Activated naive CD8-positive, alpha-beta T cell treated with anti-CD3 and anti-CD28 coated beads, Interleukin-2, amount 50 U/mL, for 24 hours (primary cell): ENCODE data around the gene HDAC3.
A peak's percentile ranks its signal among the peaks of the same experiment; 100 is the strongest.

Source experiments
- ATAC-seq: fragments of 150-1000 bp; cut with Tn5 transposase; one replicate; pipeline ENCODE4 v1.10.0; 2021
- DNase-seq: peaks from one replicate; pipeline ENCODE4 v3.0.0; 2021
- H3K27ac Mint-ChIP-seq: one replicate; pipeline ENCODE4 v1.8.0; 2021; ENCODE audit warnings: mild to moderate bottlenecking, mixed read lengths
- H3K27me3 Mint-ChIP-seq: one replicate; pipeline ENCODE4 v1.8.0; 2021; ENCODE audit warnings: mixed read lengths
- H3K36me3 Mint-ChIP-seq: one replicate; pipeline ENCODE4 v1.8.0; 2021; ENCODE audit warnings: low read depth, mixed read lengths
- H3K4me1 Mint-ChIP-seq: one replicate; pipeline ENCODE4 v1.8.0; 2021; ENCODE audit warnings: mixed read lengths
- H3K4me3 Mint-ChIP-seq: one replicate; pipeline ENCODE4 v1.8.0; 2021; ENCODE audit warnings: mild to moderate bottlenecking, moderate library complexity, mixed read lengths
- H3K9me3 Mint-ChIP-seq: one replicate; pipeline ENCODE4 v1.8.0; 2021; ENCODE audit warnings: mixed read lengths

Gene HDAC3

DNA sequence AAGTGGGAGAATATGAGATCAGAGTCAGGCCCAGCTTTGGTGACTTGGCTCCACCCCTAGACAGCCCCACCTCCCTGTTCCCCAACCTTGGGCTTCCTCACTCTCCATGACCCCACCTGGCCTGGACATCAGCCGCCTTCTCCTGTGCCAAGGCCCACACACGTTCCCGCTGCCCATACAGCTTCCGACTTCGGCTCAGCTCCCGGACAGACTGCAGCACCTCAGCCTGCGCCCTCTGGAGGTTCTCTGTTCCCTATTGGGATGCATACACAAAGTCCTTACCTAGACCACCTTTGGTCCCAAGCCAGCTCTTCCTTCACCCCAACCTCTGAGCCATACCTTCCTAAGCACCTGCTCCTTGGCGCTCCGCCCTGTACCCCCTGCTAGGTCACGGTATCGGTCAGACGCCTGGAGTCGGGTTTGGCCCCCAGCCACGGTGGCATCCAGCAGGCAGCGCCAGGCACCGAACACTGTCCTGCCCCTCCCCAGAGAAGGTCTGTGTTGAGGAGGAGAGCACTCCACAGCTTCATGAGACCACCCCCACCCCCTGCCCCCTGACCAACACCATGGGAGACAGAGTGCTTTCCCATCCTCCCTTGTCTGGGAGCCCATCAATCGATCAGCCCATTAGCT lies 12.5 kb upstream of the HDAC3 start:
- no peak for ATAC-seq
- Mint-ChIP-seq H3K4me1 (peaks cover 18% of the 10 kb centered on the region), H3K36me3 (peaks cover 10% of the 10 kb centered on the region), H3K9me3 (no peaks in the 10 kb centered on the region), H3K4me3 (no peak overlapping the region), H3K27me3 (no peaks in the 10 kb centered on the region), H3K27ac (no peak overlapping the region)
- no peak for DNase-seq

DNA sequence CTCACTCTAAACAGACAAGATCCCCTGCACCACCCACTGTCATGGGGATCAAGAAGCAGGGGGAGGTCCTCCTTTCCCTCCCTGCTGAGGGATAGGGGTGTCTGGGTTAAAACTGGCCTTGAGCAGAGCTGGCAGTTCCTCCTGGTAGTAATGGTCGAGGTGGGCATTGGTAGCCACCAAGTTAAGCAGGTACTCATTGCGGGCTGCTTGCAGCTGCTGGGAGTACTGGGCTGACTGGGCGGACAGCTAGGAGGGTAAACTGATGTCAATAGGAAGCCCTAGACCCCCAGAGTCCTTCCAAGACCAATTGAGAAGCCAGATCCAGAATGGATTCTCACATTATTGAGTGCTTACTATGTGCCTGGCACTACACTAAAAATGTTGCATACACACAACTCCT lies 11.2 kb upstream of the HDAC3 start:
- ATAC-seq = no peak
- H3K9me3 Mint-ChIP-seq = no peaks in the 10 kb centered on the region
- no peaks in the 10 kb centered on the region for H3K27me3 Mint-ChIP-seq
- H3K36me3 Mint-ChIP-seq = peaks cover 10% of the 10 kb centered on the region
- no peak overlapping the region for H3K4me3 Mint-ChIP-seq
- DNase-seq = no peak
- H3K27ac Mint-ChIP-seq = no peak overlapping the region
- peaks cover 18% of the 10 kb centered on the region for H3K4me1 Mint-ChIP-seq

GRCh38 chr5:141647242-141647641 lies 10.6 kb upstream of the HDAC3 start:
- Mint-ChIP-seq H3K9me3 (no peaks in the 10 kb centered on the region), H3K36me3 (peaks cover 10% of the 10 kb centered on the region), H3K4me3 (no peak overlapping the region), H3K4me1 (peaks cover 17% of the 10 kb centered on the region), H3K27me3 (no peaks in the 10 kb centered on the region), H3K27ac (no peak overlapping the region)
- DNase-seq = no peak
- no peak for ATAC-seq

DNA sequence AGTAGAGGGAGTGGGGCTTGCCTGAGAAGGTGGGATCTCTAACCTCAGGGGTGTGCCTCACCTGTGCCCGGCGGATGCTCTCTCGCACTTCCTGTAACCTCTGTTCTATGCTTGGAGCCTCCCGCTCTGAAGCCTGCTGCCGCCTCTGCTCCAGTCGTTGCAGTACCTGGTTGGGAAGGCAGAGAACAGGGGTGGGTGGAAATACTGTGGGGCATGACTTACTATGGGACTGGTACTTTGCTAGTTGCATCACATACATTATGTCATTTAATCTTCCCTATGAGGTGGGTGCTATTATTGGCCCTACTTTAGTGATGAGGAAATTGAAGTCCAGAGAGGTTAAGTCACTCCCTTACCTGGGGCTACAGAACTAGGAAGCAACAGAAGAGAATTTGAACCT lies 9.4 kb upstream of the HDAC3 start:
- Mint-ChIP-seq H3K27ac (no peak overlapping the region), H3K4me1 (peaks cover 19% of the 10 kb centered on the region), H3K27me3 (no peaks in the 10 kb centered on the region), H3K4me3 (no peak overlapping the region), H3K36me3 (peaks cover 21% of the 10 kb centered on the region), H3K9me3 (no peaks in the 10 kb centered on the region)
- ATAC-seq (no peak), DNase-seq (no peak)

DNA sequence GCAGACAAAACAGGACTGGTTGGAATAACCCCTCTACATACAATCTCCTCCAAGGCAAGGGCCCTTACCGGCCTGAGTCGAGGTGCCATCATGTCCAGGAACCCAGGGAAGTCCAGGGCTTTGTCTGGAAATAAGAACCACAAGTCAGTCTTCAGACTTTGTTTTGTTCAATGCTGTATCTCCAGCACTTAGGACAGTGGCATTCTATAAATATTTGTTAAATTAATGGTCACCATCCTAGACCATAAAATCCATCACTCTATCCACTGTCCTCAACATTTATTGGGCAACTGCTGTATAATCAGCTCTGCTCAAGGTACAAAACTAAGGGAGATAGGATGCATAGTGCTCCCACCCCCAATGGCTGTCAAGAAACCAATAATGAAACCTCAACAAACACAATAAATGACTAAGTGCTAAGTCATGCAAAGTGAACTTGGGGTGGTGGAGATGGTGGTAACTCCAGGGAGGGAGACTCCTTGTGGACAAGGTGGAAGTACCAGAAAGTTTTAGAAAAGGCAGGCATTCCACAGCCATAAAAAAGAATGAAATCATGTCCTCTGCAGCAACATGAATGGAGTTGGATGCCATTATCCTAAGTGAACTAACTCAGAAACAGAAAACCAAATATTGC lies 5.1 kb upstream of the HDAC3 start:
- Mint-ChIP-seq H3K27me3 (no peaks in the 10 kb centered on the region), H3K36me3 (peaks cover 33% of the 10 kb centered on the region), H3K4me3 (no peak overlapping the region), H3K9me3 (no peaks in the 10 kb centered on the region), H3K27ac (peak overlapping the region; percentile 63), H3K4me1 (peaks cover 31% of the 10 kb centered on the region)
- DNase-seq (no peak), ATAC-seq (peak; percentile 42)

GRCh38 chr5:141640698-141641097 lies 4.0 kb upstream of the HDAC3 start:
- Mint-ChIP-seq H3K4me1 (peaks cover 38% of the 10 kb centered on the region), H3K9me3 (no peaks in the 10 kb centered on the region), H3K27ac (peak overlapping the region; percentile 63), H3K4me3 (no peak overlapping the region), H3K36me3 (peaks cover 30% of the 10 kb centered on the region), H3K27me3 (no peaks in the 10 kb centered on the region)
- ATAC-seq = no peak
- no peak for DNase-seq

DNA sequence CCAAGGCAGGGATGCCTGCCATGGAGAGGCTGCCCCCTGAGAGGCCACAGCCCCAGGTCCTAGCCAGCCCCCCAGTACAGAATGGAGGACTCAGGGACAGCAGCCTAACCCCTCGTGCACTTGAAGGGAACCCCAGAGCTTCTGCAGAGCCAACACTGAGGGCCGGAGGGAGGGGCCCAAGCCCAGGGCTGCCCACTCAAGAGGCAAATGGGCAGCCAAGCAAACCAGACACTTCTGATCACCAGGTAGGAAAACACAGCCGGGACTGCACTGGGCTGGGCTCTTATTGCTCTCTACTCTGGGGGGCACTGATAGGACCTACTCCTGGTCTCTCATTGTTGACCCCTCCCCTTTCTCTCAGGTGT lies 3.4 kb upstream of the HDAC3 start:
- H3K4me1 Mint-ChIP-seq = peaks cover 44% of the 10 kb centered on the region
- no peaks in the 10 kb centered on the region for H3K9me3 Mint-ChIP-seq
- no peak overlapping the region for H3K27ac Mint-ChIP-seq
- H3K36me3 Mint-ChIP-seq = peaks cover 31% of the 10 kb centered on the region
- no peaks in the 10 kb centered on the region for H3K27me3 Mint-ChIP-seq
- DNase-seq (no peak), ATAC-seq (no peak)
- no peak overlapping the region for H3K4me3 Mint-ChIP-seq

- H3K36me3 Mint-ChIP-seq = peaks cover 31% of the 10 kb centered on the region
- ATAC-seq (no peak), DNase-seq (no peak)
- H3K4me1 Mint-ChIP-seq = peaks cover 49% of the 10 kb centered on the region
- H3K27ac Mint-ChIP-seq = peak overlapping the region; percentile 92
- H3K4me3 Mint-ChIP-seq = peak overlapping the region; percentile 90
- H3K9me3 Mint-ChIP-seq = no peaks in the 10 kb centered on the region
- no peaks in the 10 kb centered on the region for H3K27me3 Mint-ChIP-seq
These were observed 2.9 kb upstream of the HDAC3 start for GRCh38 chr5:141639357-141640050.

DNA sequence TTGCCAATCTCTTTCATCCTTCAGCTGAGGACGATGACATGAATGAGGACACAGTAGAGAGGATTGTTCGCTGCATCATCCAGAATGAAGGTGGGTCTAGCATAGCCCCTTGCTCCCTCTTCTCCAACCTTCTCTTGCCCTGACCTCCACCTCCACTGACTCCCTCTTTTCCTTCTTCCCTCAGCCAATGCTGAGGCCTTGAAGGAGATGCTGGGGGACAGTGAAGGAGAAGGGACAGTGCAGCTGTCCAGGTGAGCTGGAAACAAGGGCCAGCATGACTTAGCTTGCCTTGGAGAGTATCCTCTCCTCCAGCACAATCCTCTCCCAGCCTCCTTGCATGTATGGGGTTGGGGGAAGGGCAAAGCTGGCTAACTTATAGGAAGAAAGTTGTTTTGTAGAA lies 2.1 kb upstream of the HDAC3 start:
- Mint-ChIP-seq H3K36me3 (peaks cover 37% of the 10 kb centered on the region), H3K27me3 (no peaks in the 10 kb centered on the region), H3K4me3 (peak overlapping the region; percentile 90), H3K4me1 (peaks cover 56% of the 10 kb centered on the region), H3K9me3 (no peaks in the 10 kb centered on the region), H3K27ac (peak overlapping the region; percentile 92)
- DNase-seq = no peak
- ATAC-seq = no peak

DNA sequence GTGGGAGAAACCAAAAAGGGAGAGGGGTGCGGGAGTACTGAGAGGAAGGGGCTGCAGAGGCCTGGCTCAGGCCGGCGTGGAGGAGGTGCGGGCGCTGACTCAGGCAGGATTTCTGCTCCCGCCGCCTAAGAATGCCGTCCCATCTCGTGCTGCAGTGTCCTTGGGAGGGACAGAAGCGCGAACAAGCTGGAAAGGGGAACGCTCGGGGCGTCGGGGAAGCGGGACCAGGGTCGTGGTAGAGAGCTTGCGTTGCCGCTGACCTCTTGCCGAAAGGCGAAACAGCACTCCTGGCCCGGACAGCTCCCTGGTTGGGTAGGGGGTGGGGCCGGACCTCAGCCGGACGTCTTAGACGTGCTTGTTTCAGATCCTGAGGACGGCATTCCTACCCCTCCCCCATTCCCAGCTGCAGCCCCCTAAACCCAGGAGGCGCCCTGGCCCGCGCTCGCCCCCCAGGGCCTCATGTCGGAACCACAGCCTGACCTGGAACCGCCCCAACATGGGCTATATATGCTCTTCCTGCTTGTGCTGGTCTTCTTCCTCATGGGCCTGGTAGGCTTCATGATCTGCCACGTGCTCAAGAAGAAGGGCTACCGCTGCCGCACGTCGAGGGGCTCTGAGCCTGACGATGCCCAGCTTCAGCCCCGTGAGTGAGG lies 1.2 kb upstream of the HDAC3 start:
- H3K36me3 Mint-ChIP-seq = peaks cover 37% of the 10 kb centered on the region
- peak overlapping the region; percentile 92 for H3K27ac Mint-ChIP-seq
- H3K4me1 Mint-ChIP-seq = peaks cover 58% of the 10 kb centered on the region

GRCh38 chr5:141637123-141637766 lies 596 bp upstream of the HDAC3 start:
- no peaks in the 10 kb centered on the region for H3K9me3 Mint-ChIP-seq
- H3K4me1 Mint-ChIP-seq = peaks cover 63% of the 10 kb centered on the region
- no peaks in the 10 kb centered on the region for H3K27me3 Mint-ChIP-seq
- peaks cover 40% of the 10 kb centered on the region for H3K36me3 Mint-ChIP-seq
- DNase-seq (peak; percentile 62), ATAC-seq (peak; percentile 38)
- H3K4me3 Mint-ChIP-seq = peak overlapping the region; percentile 90
- peak overlapping the region; percentile 92 for H3K27ac Mint-ChIP-seq

More for the DNA sequence above, 1.2 kb upstream of the HDAC3 start:
- peak overlapping the region; percentile 90 for H3K4me3 Mint-ChIP-seq
- ATAC-seq = peak; percentile 39
- no peaks in the 10 kb centered on the region for H3K9me3 Mint-ChIP-seq
- no peaks in the 10 kb centered on the region for H3K27me3 Mint-ChIP-seq
- DNase-seq = peak; percentile 76

DNA sequence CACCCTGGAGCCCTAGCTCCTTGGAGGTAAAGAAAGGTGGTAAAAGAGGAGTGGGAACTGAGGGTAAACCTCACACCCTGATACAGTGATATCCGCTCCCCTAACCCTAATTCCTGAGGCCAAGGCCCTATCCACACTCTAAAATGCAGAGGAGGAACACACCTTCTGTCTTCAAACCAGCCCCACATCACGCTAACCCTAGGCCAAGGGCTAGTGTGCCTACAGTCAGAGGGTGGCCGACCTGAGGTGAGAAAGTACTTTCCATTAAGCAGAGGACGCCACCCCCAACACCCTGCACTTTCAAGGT lies 590 bp downstream of the HDAC3 start:
- Mint-ChIP-seq H3K4me3 (peak overlapping the region; percentile 90), H3K36me3 (peaks cover 33% of the 10 kb centered on the region), H3K4me1 (peaks cover 53% of the 10 kb centered on the region), H3K27me3 (no peaks in the 10 kb centered on the region), H3K9me3 (no peaks in the 10 kb centered on the region), H3K27ac (peak overlapping the region; percentile 74)
- no peak for ATAC-seq
- peak; percentile 31 for DNase-seq

- no peaks in the 10 kb centered on the region for H3K27me3 Mint-ChIP-seq
- peak overlapping the region; percentile 90 for H3K4me3 Mint-ChIP-seq
- peaks cover 29% of the 10 kb centered on the region for H3K36me3 Mint-ChIP-seq
- DNase-seq (no peak), ATAC-seq (no peak)
- H3K4me1 Mint-ChIP-seq = peaks cover 49% of the 10 kb centered on the region
- peak overlapping the region; percentile 74 for H3K27ac Mint-ChIP-seq
- no peaks in the 10 kb centered on the region for H3K9me3 Mint-ChIP-seq
These were observed 1.0 kb downstream of the HDAC3 start for GRCh38 chr5:141635646-141636045.

DNA sequence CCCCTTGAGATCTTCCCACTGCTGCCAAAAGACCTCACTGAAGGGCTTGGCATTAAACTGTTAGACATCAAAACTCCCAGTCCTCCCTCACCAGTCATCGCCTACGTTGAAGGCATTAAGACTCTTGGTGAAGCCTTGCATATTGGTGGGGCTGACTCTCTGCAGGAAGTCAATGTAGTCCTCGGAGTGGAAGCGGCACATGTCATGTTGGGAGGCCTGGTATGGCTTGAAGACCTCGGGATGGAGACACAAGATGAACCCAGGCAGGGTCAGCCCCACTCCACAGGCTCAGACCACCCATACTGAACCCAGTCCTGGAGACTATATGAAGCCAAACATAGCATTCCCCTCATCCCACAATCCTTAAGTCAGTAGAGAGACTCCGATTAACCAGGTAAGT lies 1.9 kb downstream of the HDAC3 start:
- Mint-ChIP-seq H3K4me1 (peaks cover 45% of the 10 kb centered on the region), H3K27me3 (no peaks in the 10 kb centered on the region), H3K4me3 (peak overlapping the region; percentile 90), H3K9me3 (no peaks in the 10 kb centered on the region), H3K27ac (no peak overlapping the region), H3K36me3 (peaks cover 36% of the 10 kb centered on the region)
- DNase-seq (no peak), ATAC-seq (no peak)
